Activated CD4-positive, alpha-beta T cell treated with anti-CD3 and anti-CD28 coated beads, Interleukin-2, amount 50 U/mL, for 24 hours (primary cell): Measurements from ENCODE around the gene RGS3.
"Not testable (repeated sequence)": the region's sequence is repeated elsewhere in the genome, so short reads cannot be mapped to it uniquely, and the experiment has no call there.

Experiments
- DNase-seq, 2 donors: peaks; one replicate each; pipeline ENCODE4 v3.0.0-alpha.2; 2020; ENCODE audit warnings: low read depth in 1 of 2, low spot score in 1 of 2

The RGS3 gene

DNA sequence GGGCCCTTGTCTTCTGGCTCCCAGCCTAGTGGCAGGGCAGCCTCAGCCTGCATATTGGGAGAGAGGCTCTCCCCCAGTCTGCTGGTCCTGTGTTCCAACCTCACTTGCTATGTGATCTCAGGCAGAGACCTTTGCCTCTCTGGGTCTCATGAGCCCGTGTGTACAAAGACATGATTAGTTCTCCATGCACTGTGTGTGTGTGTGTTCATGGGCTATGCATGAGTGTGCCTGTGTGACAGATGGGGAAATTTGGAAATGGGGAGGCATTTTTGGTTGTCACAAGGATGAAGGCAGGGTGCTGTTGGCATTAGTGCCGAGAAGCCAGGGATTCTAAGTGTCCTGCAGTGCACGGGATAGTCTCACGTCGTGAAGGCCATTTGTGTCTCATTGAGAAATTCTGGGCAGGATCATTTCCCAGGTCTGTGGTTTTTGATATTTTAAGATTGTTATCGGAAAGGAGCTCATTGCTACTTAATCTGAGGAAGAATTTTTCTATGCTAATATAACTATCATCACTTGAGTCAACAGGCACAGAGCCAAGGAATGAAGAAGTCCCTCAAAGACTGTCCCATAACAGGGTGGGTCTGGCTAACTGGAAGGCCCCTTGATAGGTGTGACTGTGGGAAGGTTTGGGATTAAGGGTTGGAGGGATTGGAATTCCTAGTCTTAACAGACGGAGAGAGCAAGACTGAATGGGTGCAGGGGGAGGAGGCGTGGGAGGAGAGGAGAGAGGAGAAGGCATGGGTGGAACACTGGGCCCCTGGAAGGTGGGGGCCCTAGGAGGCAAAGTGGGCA, 168.5 kb downstream of the RGS3 start:
- no peak for DNase-seq

GRCh38 chr9:113632776-113633590, 169.5 kb downstream of the RGS3 start:
- no peak for DNase-seq

- no peak for DNase-seq
Measured at GRCh38 chr9:113633782-113634595, 170.5 kb downstream of the RGS3 start.

DNA sequence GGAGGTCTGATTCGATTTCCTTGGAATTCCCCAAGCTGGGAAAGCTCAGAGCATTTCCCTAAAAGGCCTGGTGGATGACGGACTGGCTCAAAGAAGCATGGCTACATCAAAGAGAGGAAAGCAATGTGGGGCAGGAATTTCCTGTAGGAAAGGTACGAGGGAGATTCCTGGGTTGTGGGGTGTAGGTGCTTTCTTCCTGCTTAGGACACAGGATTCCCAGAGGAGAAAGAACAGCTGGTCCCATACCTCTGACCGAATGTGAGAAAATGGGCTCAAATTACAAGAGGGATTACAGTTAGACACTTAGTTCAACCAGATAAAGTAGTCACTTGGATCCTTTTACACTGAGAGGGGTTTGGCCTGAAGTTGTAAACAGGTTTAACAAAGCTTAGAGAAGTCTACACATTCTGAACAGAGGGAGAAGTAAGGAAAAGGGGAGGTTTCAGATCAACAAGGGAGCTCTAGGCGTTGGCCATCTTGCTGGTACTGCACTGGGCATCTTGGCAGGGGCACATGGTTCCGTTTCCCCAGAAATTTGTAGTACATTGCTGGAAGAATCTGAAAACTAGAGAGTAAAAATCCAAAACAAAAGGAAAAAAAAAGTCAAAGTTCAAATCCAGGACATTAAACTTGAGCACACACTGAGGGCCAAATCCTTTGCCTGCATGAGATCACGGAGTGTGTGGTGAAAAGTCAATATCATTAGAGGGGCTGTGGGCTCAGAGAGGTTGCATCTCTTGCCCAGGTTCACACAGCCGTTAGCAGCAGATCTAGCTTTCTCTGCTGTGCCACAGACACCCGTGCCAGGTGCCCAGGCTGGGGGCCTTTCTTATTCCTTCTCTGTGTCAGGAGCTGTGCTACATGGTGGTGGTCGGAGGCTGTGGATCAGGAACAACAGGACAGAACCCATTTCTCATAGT, 171.3 kb downstream of the RGS3 start:
- no peak for DNase-seq

DNA sequence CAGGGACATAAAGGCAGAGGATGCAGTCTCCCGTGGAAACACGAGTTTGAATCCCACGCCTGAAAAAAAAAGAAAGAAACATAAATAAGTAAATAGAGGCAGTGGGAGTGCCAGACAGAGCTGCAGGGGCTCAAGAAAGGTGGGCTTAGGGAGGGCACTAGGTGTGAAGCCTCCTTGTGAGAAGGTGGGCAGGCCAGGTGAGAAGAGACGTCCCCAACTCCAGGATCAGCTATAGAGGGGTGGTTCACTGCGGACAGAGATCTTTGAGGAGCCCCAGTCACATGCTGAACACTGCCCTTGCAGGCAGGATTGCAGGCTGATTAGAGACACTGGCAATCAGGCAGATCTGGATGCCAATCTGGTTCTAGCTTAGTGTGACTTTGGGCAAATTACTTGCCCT, 172.1 kb downstream of the RGS3 start:
- DNase-seq: no peak

DNA sequence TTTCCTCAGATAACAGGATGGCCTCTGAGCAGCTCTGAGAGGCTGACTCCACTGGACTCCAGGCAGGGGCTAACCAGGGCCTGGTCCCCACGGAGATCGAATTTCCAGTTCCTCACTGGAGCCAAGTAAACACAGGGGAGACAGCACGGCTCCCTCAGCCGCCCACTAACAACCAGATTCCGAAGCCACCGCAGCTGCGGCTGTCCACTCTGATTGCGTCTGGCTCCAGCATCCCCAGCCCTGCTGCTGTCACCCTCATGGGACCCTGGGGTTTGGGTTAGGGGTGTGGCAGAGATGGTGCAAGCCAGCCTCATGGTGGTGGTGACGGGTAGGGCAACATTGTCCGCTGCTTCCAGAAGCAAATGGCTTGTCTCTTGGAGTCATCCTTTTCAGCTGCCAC, 172.6 kb downstream of the RGS3 start:
- no peak for DNase-seq

GRCh38 chr9:113636693-113637092, 173.2 kb downstream of the RGS3 start:
- DNase-seq: no peak

DNA sequence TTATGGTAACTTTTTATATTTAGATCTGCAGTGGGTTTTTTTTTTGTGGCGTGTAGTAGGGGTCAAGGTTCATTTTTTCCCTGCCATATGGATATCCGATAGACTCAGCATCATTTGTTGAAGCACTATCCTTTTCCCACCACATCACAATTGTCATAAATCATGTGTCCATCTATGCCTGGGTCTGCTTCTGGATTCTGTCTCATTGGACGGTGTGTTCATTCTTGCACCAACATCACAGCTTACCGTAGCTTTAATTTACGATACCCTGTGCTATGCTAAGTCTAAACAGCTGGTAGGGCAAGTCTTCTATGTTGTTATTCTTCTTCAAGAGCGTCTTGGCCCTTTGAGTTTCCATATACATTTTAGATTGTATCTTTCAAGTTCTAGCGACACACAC, 175.0 kb downstream of the RGS3 start:
- no peak for DNase-seq

DNA sequence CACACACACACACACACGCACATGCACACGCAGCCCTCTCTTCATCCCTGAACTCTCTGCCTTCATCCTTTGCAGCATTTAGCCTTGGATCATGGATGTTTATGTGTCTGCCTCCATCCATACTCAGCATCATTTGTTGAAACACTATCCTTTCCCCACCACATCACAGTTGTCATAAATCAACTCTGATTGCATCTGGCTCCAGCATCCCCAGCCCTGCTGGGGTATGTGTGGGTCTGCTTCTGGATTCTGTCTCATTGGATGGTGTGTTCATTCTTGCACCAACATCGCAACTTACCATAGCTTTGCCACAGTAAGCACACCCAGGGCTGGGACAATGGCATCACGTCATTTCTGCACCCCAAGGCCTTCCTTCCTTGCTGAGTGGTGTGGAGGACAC, 175.4 kb downstream of the RGS3 start:
- DNase-seq: no peak

DNA sequence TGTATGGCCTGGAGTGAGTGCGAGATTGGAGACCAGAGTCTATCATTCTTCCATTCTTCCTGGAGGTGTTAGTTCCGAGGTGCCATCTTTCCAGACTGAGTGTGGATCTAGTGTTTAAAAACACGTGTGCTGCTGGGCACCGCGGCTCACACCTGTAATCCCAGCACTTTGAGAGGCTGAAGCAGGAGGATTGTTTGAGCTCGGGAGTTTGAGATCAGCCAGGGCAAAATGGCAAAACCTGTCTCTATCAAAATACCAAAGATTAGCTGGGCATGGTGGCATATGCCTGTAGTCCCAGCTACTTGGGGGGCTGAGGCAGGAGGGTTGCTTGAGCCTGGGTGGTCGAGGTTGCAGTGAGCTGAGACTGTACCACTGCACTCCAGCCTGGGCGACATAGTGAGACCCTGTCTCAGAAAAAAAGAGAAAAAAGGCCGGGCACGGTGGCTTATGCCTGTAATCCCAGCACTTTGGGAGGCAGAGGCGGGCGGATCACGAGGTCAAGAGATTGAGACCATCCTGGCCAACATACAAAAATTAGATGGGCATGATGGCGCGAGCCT, 176.0 kb downstream of the RGS3 start:
- not testable (repeated sequence) for DNase-seq

- DNase-seq: no peak
Measured at GRCh38 chr9:113640418-113640817, 176.9 kb downstream of the RGS3 start.

DNA sequence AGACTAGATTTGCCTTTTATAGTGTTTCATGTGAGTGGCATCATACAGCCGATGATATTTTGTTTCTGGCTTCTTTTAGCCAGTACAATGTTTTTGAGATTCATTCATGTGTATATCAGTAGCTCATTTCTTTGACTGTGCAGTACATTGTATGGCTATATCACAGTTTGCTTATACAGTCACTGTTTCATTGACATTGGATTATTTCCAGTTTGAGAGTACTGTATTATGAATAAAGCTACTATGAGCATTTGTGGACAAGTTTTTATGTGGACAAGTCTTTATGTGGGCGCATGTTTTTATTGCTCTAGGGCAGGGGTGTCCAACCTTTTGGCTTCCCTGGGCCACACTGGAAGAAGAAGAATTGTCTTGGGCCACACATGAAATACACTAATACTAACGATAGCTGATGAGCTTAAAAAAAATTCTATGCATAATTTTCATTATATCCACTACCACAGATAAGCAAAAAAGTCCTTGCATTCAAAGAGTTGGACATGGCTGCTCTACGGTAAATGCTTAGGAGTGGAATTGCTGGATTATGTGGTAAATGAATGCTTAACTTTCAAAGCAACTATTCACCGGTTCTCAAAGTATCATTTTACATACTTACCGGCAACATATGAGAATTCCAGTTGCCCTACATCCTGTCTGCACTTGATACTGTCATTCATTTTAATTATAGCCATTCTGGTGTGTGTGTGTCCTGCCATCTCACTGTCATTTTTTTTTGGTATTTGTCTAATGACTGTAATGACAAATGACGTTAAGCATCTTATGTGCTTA, 177.8 kb downstream of the RGS3 start:
- DNase-seq: no peak

GRCh38 chr9:113644321-113644720, 180.8 kb downstream of the RGS3 start:
- no peak for DNase-seq

DNA sequence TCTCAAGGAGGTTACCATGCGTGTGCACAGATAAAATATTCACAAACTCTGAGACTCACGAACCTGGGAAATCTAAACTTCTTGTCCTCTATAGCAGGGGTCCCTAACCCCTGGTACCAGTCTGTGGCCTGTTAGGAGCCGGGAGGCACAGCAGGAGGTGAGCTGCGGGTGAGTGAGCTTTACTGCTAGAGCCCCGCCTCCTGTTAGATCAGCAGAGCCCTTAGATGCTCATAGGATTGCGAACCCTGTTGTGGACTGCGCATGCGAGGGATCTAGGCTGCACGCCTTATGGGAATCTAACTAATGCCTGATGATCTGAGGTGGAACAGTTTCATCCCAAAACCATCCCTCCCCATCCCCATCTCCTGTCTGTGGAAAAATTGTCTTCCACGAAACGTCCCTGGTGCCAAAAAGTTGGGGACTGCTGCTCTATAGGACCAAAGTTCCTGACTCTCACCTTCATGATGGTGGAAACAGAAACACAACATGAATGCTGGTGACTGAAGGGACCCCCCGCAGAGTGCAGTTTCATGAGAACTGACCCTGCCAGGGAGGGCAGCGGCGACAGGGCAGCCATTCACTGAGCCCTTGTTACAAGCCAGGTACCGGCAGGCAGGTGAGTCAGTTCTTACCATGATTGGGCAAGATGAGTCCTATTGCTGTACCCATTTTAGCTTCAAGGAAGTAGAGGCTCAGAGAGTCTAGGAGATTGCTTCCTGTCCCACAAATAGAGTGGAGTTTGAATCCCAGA, 181.9 kb downstream of the RGS3 start:
- DNase-seq: no peak

- no peak for DNase-seq
Measured at GRCh38 chr9:113645978-113646253, 182.4 kb downstream of the RGS3 start.

DNA sequence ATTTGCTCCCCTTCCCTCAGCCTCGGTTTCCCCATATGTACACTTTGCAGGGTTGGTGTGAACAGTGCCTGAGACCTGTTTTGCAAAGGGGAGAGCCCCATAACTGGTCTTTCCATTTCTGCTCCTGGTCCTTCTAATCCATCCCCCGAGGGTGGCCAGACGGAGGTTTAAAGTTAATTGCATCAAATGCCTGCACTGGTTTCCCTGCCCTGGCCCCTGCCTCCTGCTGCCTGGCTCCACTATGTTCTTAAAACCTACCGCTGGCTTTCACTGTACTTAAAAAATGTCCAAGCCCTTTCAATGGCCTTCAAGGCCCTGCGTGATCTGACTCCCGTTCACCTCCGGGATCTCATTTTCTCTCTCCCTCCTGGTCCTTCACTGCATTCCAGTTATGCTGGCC, 183.0 kb downstream of the RGS3 start:
- no peak for DNase-seq
